Caco-2 (cell line): ENCODE measurements around the gene LIMK2. TPM values are rescaled to one million over a fixed set of nuclear protein-coding genes. Genes with fewer than 3 reads are reported as not detected.

ENCODE experiments used
- BruUV-seq: library from RNA; stranded (reverse); fragments of 400-500 nt; replicated peaks from 2 replicates; lab custom pipeline; 2021; lab: Mats Ljungman, UMichigan
- CTCF ChIA-PET: fragments of 300-600 bp; sonication (Branson Sonifier 250); formaldehyde crosslinking; loops from one replicate; lab custom pipeline; 2022; ENCODE audit warnings: antibody characterized with exemption; lab: Charles Lee
- POLR2A ChIA-PET: fragments of 300-600 bp; sonication (Branson Sonifier 250); formaldehyde crosslinking; loops from one replicate; lab custom pipeline; 2022; ENCODE audit warnings: antibody characterized with exemption; lab: Charles Lee
- DNase-seq, 2 experiments: peaks; one replicate each; pipeline versions ENCODE4 v3.0.0 to v3.0.0-alpha.2; 2020 to 2022
- H3K27me3 ChIP-seq: replicated peaks from 2 replicates; pipeline ENCODE4 v1.6.0; 2011; ENCODE audit warnings: low read length; ENCODE audit not compliant: control insufficient read depth, insufficient read depth
- H3K36me3 ChIP-seq: 2 replicates; pipeline ENCODE4 v1.5.1; 2011; ENCODE audit warnings: low read length; ENCODE audit not compliant: control insufficient read depth, insufficient read depth
- H3K4me1 ChIP-seq: fragments of 250-450 bp; sonication (Bioruptor Pico); 2 replicates; pipeline ENCODE4 v1.5.1; 2020; ENCODE audit warnings: mild to moderate bottlenecking
- H3K4me3 ChIP-seq: 2 replicates; pipeline ENCODE4 v1.5.1; 2011; ENCODE audit warnings: low read depth, mild to moderate bottlenecking, control low read depth, low read length
- H3K9me3 ChIP-seq: fragments of 250-450 bp; sonication (Bioruptor Pico); 2 replicates; pipeline ENCODE4 v1.5.1; 2020; ENCODE audit warnings: mild to moderate bottlenecking, moderate library complexity
- H3K27ac Mint-ChIP-seq: one replicate; pipeline ENCODE4 v1.8.0; 2022; ENCODE audit warnings: mixed read lengths; ENCODE audit not compliant: unreplicated experiment
- H3K27me3 Mint-ChIP-seq: one replicate; pipeline ENCODE4 v1.8.0; 2022; ENCODE audit warnings: mixed read lengths; ENCODE audit not compliant: insufficient read depth, unreplicated experiment
- H3K36me3 Mint-ChIP-seq: one replicate; pipeline ENCODE4 v1.8.0; 2022; ENCODE audit warnings: mild to moderate bottlenecking, mixed read lengths; ENCODE audit not compliant: insufficient read depth, unreplicated experiment
- H3K4me1 Mint-ChIP-seq: one replicate; pipeline ENCODE4 v1.8.0; 2022; ENCODE audit warnings: low read depth, mixed read lengths; ENCODE audit not compliant: unreplicated experiment
- H3K4me3 Mint-ChIP-seq: one replicate; pipeline ENCODE4 v1.8.0; 2022; ENCODE audit warnings: mild to moderate bottlenecking, moderate library complexity, mixed read lengths; ENCODE audit not compliant: unreplicated experiment
- H3K9me3 Mint-ChIP-seq: one replicate; pipeline ENCODE4 v1.8.0; 2022; ENCODE audit warnings: mixed read lengths; ENCODE audit not compliant: unreplicated experiment
- intact Hi-C: fragments of 100-400 bp; cut with micrococcal nuclease; formaldehyde crosslinking; loops from one replicate; pipeline ENCODE4 v1.10.0; 2022; ENCODE audit not compliant: unreplicated experiment
- total RNA-seq: library from RNA; stranded (reverse); gene quantifications from 2 replicates; pipeline ENCODE4 v1.2.3, GENCODE V29; 2022
- TF ChIP-seq, protein P1 (sequence below), 2 experiments: fragments of 200-600 bp in 1 of 2; IDR thresholded peaks; 1 replicate in 1 of 2; 2 replicates in 1 of 2; pipeline versions ENCODE4 v1.5.1 to v1.8.0; 2011 to 2022; ENCODE audit warnings: antibody characterized with exemption in 1 of 2, control low read depth in 1 of 2, inconsistent platforms in 1 of 2, low read depth in 1 of 2, low read length in 1 of 2, mild to moderate bottlenecking in 1 of 2, moderate library complexity in 1 of 2; ENCODE audit not compliant: insufficient read depth in 1 of 2, severe bottlenecking in 1 of 2, unreplicated experiment in 1 of 2

Gene LIMK2
- total RNA-seq, 1 experiment from 2014 or later, result 36.3 TPM

GRCh38 chr22:31284281-31285155 is 72.4 kb downstream of the LIMK2 start:
- Histone ChIP-seq H3K36me3 (no peaks in the 10 kb centered on the region), H3K9me3 (no peaks in the 10 kb centered on the region), H3K4me3 (no peak overlapping the region), H3K4me1 (0 out of 2 replicates have a peak, but pooled peaks cover under 1% of the 10 kb centered on the region), H3K27me3 (no peaks in the 10 kb centered on the region)
- no peaks in the 10 kb centered on the region for H3K27me3 Mint-ChIP-seq
- DNase-seq, result no peak
- no peaks in the 10 kb centered on the region for H3K36me3 Mint-ChIP-seq
- ChIA-PET POLR2A (no interaction called here), CTCF (interaction anchor here (0.5 to 1.1 kb wide), 2 partner anchors 29 to 316 kb away, joined by 3 read pairs; partner anchors contain the start of gene MORC2)
- no TSS peak for BruUV-seq
- no peak overlapping the region for H3K4me3 Mint-ChIP-seq
- H3K27ac Mint-ChIP-seq, result no peak overlapping the region
- H3K9me3 Mint-ChIP-seq, result no peaks in the 10 kb centered on the region
- intact Hi-C loops, result no loop called here
- no peaks in the 10 kb centered on the region for H3K4me1 Mint-ChIP-seq
- TF ChIP-seq, protein P1, sequence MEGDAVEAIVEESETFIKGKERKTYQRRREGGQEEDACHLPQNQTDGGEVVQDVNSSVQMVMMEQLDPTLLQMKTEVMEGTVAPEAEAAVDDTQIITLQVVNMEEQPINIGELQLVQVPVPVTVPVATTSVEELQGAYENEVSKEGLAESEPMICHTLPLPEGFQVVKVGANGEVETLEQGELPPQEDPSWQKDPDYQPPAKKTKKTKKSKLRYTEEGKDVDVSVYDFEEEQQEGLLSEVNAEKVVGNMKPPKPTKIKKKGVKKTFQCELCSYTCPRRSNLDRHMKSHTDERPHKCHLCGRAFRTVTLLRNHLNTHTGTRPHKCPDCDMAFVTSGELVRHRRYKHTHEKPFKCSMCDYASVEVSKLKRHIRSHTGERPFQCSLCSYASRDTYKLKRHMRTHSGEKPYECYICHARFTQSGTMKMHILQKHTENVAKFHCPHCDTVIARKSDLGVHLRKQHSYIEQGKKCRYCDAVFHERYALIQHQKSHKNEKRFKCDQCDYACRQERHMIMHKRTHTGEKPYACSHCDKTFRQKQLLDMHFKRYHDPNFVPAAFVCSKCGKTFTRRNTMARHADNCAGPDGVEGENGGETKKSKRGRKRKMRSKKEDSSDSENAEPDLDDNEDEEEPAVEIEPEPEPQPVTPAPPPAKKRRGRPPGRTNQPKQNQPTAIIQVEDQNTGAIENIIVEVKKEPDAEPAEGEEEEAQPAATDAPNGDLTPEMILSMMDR (IDR thresholded peaks at IDR 0.05; ENCODE audit: insufficient read depth in 1 of 2, low read depth in 1 of 2, low read length in 1 of 2, severe bottlenecking in 1 of 2, unreplicated experiment in 1 of 2), result no peak

- H3K9me3 Mint-ChIP-seq, result no peaks in the 10 kb centered on the region
- no peaks in the 10 kb centered on the region for H3K27me3 Mint-ChIP-seq
- TF ChIP-seq, protein P1 (IDR thresholded peaks at IDR 0.05; ENCODE audit: insufficient read depth in 1 of 2, low read depth in 1 of 2, low read length in 1 of 2, severe bottlenecking in 1 of 2, unreplicated experiment in 1 of 2), result no peak
- no peaks in the 10 kb centered on the region for H3K27me3 ChIP-seq
- ChIA-PET CTCF (no interaction called here), POLR2A (no interaction called here)
- no peaks in the 10 kb centered on the region for H3K9me3 ChIP-seq
- peaks cover 5% of the 10 kb centered on the region for H3K36me3 Mint-ChIP-seq
- no TSS peak for BruUV-seq
- no peak overlapping the region for H3K4me3 ChIP-seq
- intact Hi-C loops, result no loop called here
- peaks cover 2% of the 10 kb centered on the region for H3K4me1 Mint-ChIP-seq
- no peaks in the 10 kb centered on the region for H3K36me3 ChIP-seq
- no peak for DNase-seq
- no peak overlapping the region for H3K4me3 Mint-ChIP-seq
- no peak overlapping the region for H3K27ac Mint-ChIP-seq
- peaks cover 6% of the 10 kb centered on the region; the same call in 1 of the 2 replicates for H3K4me1 ChIP-seq
Measured at GRCh38 chr22:31286360-31287255, 74.5 kb downstream of the LIMK2 start.

- POLR2A ChIA-PET, result no interaction called here
- Mint-ChIP-seq H3K36me3 (peaks cover 5% of the 10 kb centered on the region), H3K9me3 (no peaks in the 10 kb centered on the region), H3K4me1 (peaks cover 6% of the 10 kb centered on the region), H3K27ac (no peak overlapping the region), H3K4me3 (no peak overlapping the region), H3K27me3 (no peaks in the 10 kb centered on the region)
- no peaks in the 10 kb centered on the region for H3K9me3 ChIP-seq
- no peaks in the 10 kb centered on the region for H3K36me3 ChIP-seq
- no peaks in the 10 kb centered on the region for H3K27me3 ChIP-seq
- intact Hi-C loops, result no loop called here
- H3K4me1 ChIP-seq, result peaks cover 6% of the 10 kb centered on the region; the same call in 1 of the 2 replicates
- BruUV-seq, result no TSS peak
- no peak overlapping the region for H3K4me3 ChIP-seq
- CTCF ChIA-PET, result no interaction called here
- TF ChIP-seq, protein P1 (IDR thresholded peaks at IDR 0.05; ENCODE audit: insufficient read depth in 1 of 2, low read depth in 1 of 2, low read length in 1 of 2, severe bottlenecking in 1 of 2, unreplicated experiment in 1 of 2), result no peak
- DNase-seq, result no peak
Measured at GRCh38 chr22:31287818-31288495, 75.9 kb downstream of the LIMK2 start.
